Measurements from ENCODE around the gene BCAR3.

DNA sequence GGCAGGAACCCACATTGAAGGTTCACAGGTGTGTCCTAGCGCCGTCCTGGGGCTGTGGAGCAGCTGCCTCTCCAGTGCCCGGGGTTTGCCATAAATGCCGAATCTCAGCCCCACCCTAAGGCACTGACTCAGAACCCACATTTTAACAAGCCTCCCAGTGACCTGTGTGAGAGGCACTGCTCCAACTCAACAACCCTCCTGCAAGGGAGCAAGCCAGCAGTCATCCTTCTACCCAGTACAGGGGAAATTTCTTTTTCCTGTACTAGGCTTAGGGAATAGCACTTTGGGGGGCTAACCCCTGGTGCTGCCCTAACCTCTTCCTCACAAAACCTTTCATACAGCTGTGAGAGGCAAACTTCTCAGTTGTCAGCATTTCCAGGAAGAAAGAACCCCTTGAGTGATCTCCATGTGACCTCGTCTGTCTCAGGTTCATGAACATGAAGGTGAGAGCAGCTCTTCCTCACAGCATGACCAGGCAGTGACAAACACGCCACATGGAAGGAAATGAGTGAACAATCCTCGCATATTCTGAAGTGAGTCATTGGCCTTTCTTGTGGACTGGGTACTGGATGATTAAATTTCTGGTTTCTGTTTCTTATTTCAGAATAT is 11.4 kb upstream of the BCAR3 start:
- no peak for TF ChIP-seq POLR2A (IDR thresholded peaks at IDR 0.05; ENCODE audit: low read depth)
- TF ChIP-seq, protein P1, sequence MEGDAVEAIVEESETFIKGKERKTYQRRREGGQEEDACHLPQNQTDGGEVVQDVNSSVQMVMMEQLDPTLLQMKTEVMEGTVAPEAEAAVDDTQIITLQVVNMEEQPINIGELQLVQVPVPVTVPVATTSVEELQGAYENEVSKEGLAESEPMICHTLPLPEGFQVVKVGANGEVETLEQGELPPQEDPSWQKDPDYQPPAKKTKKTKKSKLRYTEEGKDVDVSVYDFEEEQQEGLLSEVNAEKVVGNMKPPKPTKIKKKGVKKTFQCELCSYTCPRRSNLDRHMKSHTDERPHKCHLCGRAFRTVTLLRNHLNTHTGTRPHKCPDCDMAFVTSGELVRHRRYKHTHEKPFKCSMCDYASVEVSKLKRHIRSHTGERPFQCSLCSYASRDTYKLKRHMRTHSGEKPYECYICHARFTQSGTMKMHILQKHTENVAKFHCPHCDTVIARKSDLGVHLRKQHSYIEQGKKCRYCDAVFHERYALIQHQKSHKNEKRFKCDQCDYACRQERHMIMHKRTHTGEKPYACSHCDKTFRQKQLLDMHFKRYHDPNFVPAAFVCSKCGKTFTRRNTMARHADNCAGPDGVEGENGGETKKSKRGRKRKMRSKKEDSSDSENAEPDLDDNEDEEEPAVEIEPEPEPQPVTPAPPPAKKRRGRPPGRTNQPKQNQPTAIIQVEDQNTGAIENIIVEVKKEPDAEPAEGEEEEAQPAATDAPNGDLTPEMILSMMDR (IDR thresholded peaks at IDR 0.05) = no peak
- no peak for TF ChIP-seq POLR2AphosphoS5 (IDR thresholded peaks at IDR 0.05)
- no peak for TF ChIP-seq EP300 (IDR thresholded peaks at IDR 0.05)

Measured in esophagus muscularis mucosa (tissue), 4 donors.